Measurements from ENCODE around the gene TMCO4.
A peak's percentile ranks its signal among the peaks of the same experiment; 100 is the strongest.

Gene TMCO4

GRCh38 chr1:19676438-19676922, 123.2 kb downstream of the TMCO4 start:
- no peak overlapping the region for H3K4me3 ChIP-seq (ENCODE audit: low read length)
- TF ChIP-seq ZNF274 (IDR thresholded peaks at IDR 0.05; ENCODE audit: low read depth, low read length): no peak

- TF ChIP-seq ZNF274 (IDR thresholded peaks at IDR 0.05; ENCODE audit: low read depth, low read length): no peak
- no peak overlapping the region for H3K4me3 ChIP-seq (ENCODE audit: low read length)
Observed at GRCh38 chr1:19675797-19676196, 123.9 kb downstream of the TMCO4 start.

GRCh38 chr1:19672237-19672636, 127.5 kb downstream of the TMCO4 start:
- no peak for TF ChIP-seq ZNF274 (IDR thresholded peaks at IDR 0.05; ENCODE audit: low read depth, low read length)

DNA sequence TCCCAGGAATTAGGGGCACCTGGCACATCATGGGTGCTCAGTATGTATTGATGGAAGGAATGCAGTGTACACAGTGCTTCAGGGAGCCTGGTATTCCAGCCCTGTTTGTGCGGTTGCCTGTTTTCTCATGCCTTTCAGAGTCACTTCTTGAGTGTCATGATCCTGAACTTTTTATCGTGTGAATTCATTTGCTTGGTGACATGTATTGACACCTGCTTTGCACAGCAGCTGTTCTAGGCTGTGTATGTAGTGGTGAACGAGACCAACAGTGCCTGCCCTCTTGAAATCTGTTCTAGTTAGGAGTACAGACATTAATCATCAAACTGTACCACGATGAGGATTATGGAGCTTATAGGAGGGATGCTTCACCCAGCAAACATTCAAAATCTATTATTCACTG, 128.9 kb downstream of the TMCO4 start:
- no peak for TF ChIP-seq ZNF274 (IDR thresholded peaks at IDR 0.05; ENCODE audit: low read depth, low read length)
- no peak overlapping the region for H3K4me3 ChIP-seq (ENCODE audit: low read length)

More at GRCh38 chr1:19672237-19672636, 127.5 kb downstream of the TMCO4 start:
- no peak overlapping the region for H3K4me3 ChIP-seq (ENCODE audit: low read length)

DNA sequence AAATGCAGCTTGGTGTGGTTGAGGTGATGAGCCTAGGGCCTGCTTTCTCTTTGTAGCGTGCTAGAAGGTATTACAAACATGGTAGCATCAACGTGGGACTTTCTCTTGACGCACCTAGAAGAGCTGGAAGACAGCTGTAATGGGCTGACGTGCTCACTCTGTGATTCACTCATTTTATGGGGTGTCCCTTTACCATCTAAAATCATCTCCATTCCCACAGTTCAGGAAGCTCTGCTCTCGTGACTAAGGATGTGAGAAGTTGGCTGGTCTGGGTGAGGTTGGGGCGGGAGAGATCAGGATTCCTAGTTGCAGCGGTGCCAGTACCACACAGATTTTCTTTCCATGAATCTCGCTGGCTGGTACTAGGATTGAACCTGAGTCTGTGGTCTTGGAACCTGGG, 130.8 kb downstream of the TMCO4 start:
- no peak for TF ChIP-seq ZNF274 (IDR thresholded peaks at IDR 0.05; ENCODE audit: low read depth, low read length)
- no peak overlapping the region for H3K4me3 ChIP-seq (ENCODE audit: low read length)

- TF ChIP-seq ZNF274 (IDR thresholded peaks at IDR 0.05; ENCODE audit: low read depth, low read length): no peak
- no peak overlapping the region for H3K4me3 ChIP-seq (ENCODE audit: low read length)
Observed at GRCh38 chr1:19665496-19666465, 133.9 kb downstream of the TMCO4 start.

- no peak for TF ChIP-seq ZNF274 (IDR thresholded peaks at IDR 0.05; ENCODE audit: low read depth, low read length)
- no peak overlapping the region; the same call in 1 of the 2 replicates for H3K4me3 ChIP-seq (ENCODE audit: low read length)
Observed at GRCh38 chr1:19665186-19665495, 134.6 kb downstream of the TMCO4 start.

GRCh38 chr1:19664453-19665185, 135.1 kb downstream of the TMCO4 start, which contains the start of gene HTR6:
TSS of gene HTR6 (plus strand) at chr1:19664875. CDS start at chr1:19665754, 879 bp downstream.
- TF ChIP-seq ZNF274 (IDR thresholded peaks at IDR 0.05; ENCODE audit: low read depth, low read length): no peak
- peak within 1 kb of the TSS; percentile 3; the same call in 1 of the 2 replicates for H3K4me3 ChIP-seq (ENCODE audit: low read length)

- no peak for TF ChIP-seq ZNF274 (IDR thresholded peaks at IDR 0.05; ENCODE audit: low read depth, low read length)
- H3K4me3 ChIP-seq (ENCODE audit: low read length): no peak overlapping the region
Observed at GRCh38 chr1:19662313-19662712, 137.4 kb downstream of the TMCO4 start.

DNA sequence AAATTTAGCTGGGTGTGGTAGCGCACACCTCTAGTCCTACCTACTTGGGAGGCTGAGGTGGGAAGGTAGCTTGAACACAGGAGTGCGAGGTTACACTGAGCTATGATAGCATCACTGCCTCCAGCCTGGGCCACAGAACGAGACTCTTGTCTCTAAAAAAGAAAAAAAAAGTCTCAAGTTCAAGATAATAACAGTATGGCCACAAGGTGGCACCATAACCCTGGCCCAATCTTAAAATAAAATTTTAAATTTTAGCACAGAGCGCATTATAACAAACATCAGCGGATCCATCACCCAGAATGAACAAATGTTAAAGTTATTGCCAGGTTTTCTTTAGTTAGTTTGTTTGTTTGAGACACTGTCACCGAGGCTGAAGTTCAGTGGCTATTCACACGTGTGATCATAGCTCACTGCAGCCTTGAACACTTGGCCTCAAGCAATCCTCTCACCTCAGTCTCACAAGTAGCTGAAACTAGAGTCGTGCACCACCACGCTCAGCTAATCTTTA, 137.9 kb downstream of the TMCO4 start:
- no peak for TF ChIP-seq ZNF274 (IDR thresholded peaks at IDR 0.05; ENCODE audit: low read depth, low read length)
- no peak overlapping the region for H3K4me3 ChIP-seq (ENCODE audit: low read length)

DNA sequence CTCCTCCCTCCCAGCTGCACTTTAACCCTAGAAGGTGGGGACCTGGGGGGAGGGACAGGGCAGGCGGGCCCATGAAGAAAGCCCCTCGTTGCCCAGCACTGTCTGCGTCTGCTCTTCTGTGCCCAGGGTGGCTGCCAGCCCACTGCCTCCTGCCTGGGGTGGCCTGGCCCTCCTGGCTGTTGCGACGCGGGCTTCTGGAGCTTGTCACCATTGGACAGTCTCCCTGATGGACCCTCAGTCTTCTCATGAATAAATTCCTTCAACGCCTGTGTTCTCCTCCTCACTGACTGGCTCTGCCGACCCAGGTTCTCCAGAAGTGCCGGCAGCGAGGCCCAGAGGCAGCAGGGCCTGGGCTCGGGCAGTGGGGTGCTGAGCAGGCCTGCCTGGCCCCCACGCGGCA, 141.5 kb downstream of the TMCO4 start:
- no peak for TF ChIP-seq ZNF274 (IDR thresholded peaks at IDR 0.05; ENCODE audit: low read depth, low read length)
- H3K4me3 ChIP-seq (ENCODE audit: low read length): no peak overlapping the region

GRCh38 chr1:19657511-19657910, 142.2 kb downstream of the TMCO4 start:
- H3K4me3 ChIP-seq (ENCODE audit: low read length): no peak overlapping the region
- TF ChIP-seq ZNF274 (IDR thresholded peaks at IDR 0.05; ENCODE audit: low read depth, low read length): no peak

DNA sequence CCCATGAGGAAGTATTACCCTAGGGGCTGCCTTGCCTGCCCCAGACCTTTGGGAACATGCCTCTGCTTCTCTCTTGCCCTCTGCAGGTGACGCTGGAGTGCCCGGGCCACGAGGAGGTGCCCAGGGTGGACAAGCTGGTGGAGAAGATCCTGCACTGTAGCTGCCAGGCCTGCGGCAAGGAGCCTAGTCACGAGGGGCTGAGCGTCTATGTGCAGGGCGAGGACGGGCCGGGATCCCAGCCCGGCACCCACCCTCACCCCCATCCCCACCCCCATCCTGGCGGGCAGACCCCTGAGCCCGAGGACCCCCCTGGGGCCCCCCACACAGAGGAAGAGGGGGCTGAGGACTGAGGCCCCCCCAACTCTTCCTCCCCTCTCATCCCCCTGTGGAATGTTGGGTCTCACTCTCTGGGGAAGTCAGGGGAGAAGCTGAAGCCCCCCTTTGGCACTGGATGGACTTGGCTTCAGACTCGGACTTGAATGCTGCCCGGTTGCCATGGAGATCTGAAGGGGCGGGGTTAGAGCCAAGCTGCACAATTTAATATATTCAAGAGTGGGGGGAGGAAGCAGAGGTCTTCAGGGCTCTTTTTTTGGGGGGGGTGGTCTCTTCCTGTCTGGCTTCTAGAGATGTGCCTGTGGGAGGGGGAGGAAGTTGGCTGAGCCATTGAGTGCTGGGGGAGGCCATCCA, 142.8 kb downstream of the TMCO4 start:
- TF ChIP-seq ZNF274 (IDR thresholded peaks at IDR 0.05; ENCODE audit: low read depth, low read length): no peak
- no peak overlapping the region for H3K4me3 ChIP-seq (ENCODE audit: low read length)

Data from GM08714 (cell line).